Breast epithelium (tissue), 3 donors: Measurements from ENCODE around the gene EPC1.

Experiments
- CTCF ChIP-seq, 3 donors: fragments of 450-650 bp; IDR thresholded peaks; one replicate each; pipeline ENCODE4 v1.5.1; 2016 to 2017; ENCODE audit warnings: antibody characterized with exemption in 3 of 3, mild to moderate bottlenecking in 3 of 3, moderate library complexity in 3 of 3
- POLR2A ChIP-seq: fragments of 450-650 bp; IDR thresholded peaks from one replicate; pipeline ENCODE4 v1.6.1; 2016; ENCODE audit warnings: antibody characterized with exemption, mild to moderate bottlenecking, moderate library complexity
- POLR2AphosphoS5 ChIP-seq, 3 donors: sonication (generic); formaldehyde crosslinking; IDR thresholded peaks; one replicate each; pipeline ENCODE4 v1.6.1; 2017; ENCODE audit warnings: antibody characterized with exemption in 3 of 3

GRCh38 chr10:32295027-32295426 is 51.9 kb downstream of the EPC1 start:
- TF ChIP-seq CTCF (IDR thresholded peaks at IDR 0.05) (no peak), POLR2A (no peak), POLR2AphosphoS5 (IDR thresholded peaks at IDR 0.05) (no peak)
